ENCODE results near the gene DPH1.

DNA sequence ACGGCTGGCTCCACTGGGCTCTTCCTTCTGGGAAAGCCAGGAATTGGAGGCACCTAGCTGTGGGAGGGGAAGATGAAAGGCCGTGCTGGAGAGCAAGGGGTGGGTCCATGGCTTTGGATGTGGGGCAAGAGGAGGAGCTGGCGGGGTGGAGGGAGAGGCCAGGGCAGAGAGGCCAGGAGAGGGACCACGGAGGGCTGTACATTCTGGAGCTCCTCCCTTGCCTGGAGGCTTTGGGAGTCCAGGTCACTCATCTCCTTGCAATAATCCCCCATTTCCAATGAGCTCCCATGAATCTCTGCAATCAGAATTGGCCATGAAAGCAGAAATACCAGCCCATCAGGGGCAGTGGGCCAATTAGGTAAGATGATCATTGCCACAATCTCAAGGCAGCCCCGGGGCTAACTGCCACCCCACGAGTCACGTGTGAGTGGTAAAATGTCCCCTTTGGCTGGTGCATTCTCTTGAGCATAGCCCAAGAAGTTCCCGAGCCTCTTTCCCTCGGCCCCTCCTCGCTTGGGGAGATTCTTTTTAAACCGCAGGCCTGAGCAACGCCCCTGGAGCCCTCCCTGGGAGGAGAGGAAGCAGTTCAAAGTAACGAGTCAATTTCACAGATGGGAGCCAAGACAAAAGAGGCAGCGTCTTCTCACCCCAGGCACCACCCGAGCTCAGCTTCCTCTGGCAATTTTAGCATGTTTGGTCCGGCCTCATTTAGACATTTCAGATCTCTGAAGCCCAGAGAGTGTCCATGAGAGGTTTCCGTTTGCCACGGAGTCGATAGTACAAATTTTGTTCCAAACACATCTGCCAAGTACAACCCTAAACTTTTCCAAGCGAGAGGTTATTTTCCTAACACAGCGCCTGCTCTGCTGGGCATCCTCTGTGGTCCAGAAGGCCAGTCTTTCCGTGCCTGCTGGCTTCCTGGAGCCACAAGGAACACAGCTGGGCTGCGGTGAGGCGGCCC, 18.3 kb upstream of the DPH1 start:
- TF ChIP-seq, protein P1, sequence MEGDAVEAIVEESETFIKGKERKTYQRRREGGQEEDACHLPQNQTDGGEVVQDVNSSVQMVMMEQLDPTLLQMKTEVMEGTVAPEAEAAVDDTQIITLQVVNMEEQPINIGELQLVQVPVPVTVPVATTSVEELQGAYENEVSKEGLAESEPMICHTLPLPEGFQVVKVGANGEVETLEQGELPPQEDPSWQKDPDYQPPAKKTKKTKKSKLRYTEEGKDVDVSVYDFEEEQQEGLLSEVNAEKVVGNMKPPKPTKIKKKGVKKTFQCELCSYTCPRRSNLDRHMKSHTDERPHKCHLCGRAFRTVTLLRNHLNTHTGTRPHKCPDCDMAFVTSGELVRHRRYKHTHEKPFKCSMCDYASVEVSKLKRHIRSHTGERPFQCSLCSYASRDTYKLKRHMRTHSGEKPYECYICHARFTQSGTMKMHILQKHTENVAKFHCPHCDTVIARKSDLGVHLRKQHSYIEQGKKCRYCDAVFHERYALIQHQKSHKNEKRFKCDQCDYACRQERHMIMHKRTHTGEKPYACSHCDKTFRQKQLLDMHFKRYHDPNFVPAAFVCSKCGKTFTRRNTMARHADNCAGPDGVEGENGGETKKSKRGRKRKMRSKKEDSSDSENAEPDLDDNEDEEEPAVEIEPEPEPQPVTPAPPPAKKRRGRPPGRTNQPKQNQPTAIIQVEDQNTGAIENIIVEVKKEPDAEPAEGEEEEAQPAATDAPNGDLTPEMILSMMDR (IDR thresholded peaks at IDR 0.05) = no peak
- TF ChIP-seq POLR2A (IDR thresholded peaks at IDR 0.05) = no peak
- TF ChIP-seq POLR2AphosphoS5 (IDR thresholded peaks at IDR 0.05) = no peak
